GM12878 (cell line): ENCODE data around the gene ARMH1. TPM values are rescaled to one million over a fixed set of nuclear protein-coding genes. Genes with fewer than 3 reads are reported as not detected.
A peak's percentile ranks its signal among the peaks of the same experiment; 100 is the strongest.

Experiments
- BACH1 ChIP-seq: fragments of 450-650 bp; IDR thresholded peaks from 2 replicates; pipeline ENCODE4 v1.6.1; 2017; ENCODE audit warnings: mild to moderate bottlenecking, borderline replicate concordance
- BCL11A ChIP-seq: IDR thresholded peaks from 2 replicates; pipeline ENCODE4 v1.6.1; 2011; ENCODE audit warnings: low read depth, low read length
- BRCA1 ChIP-seq: IDR thresholded peaks from 2 replicates; pipeline ENCODE4 v1.6.1; 2011; ENCODE audit warnings: low read depth, low read length, improper control_type of control experiment
- HDAC2 ChIP-seq: fragments of 200-600 bp; sonication (generic); IDR thresholded peaks from 2 replicates; pipeline ENCODE4 v1.6.1; 2017
- JUND ChIP-seq: IDR thresholded peaks from 2 replicates; pipeline ENCODE4 v1.6.1; 2012; ENCODE audit warnings: low read depth, mild to moderate bottlenecking, low read length, improper control_type of control experiment, moderate library complexity
- MYB ChIP-seq: fragments of 150-350 bp; IDR thresholded peaks from 2 replicates; pipeline ENCODE4 v1.6.1; 2014; ENCODE audit warnings: mild to moderate bottlenecking, low read depth, low read length, borderline replicate concordance
- NFYB ChIP-seq: IDR thresholded peaks from 2 replicates; pipeline ENCODE4 v1.6.1; 2011; ENCODE audit warnings: low read depth, mild to moderate bottlenecking, low read length, improper control_type of control experiment, moderate library complexity; ENCODE audit not compliant: insufficient read depth
- RAD51 ChIP-seq: fragments of 450-650 bp; IDR thresholded peaks from 2 replicates; pipeline ENCODE4 v1.6.1; 2016; ENCODE audit warnings: moderate library complexity, mild to moderate bottlenecking, inconsistent platforms
- SRF ChIP-seq, 2 experiments: IDR thresholded peaks; 2 replicates each; pipeline ENCODE4 v1.6.1; 2011; ENCODE audit warnings: low read depth in 2 of 2, low read length in 2 of 2, mild to moderate bottlenecking in 1 of 2, moderate library complexity in 1 of 2
- SUZ12 ChIP-seq: fragments of 200-600 bp; sonication (generic); IDR thresholded peaks from one replicate; pipeline ENCODE4 v1.6.1; 2018; ENCODE audit warnings: antibody characterized with exemption, mild to moderate bottlenecking; ENCODE audit not compliant: unreplicated experiment
- TAF1 ChIP-seq: IDR thresholded peaks from 2 replicates; pipeline ENCODE4 v1.6.1; 2011; ENCODE audit warnings: mild to moderate bottlenecking, low read depth, low read length, borderline replicate concordance
- ZBTB11 ChIP-seq: fragments of 450-650 bp; formaldehyde crosslinking; IDR thresholded peaks from 2 replicates; pipeline ENCODE4 v1.5.0; 2022; ENCODE audit warnings: mild to moderate bottlenecking, missing genetic modification characterization
- ZNF207 ChIP-seq: fragments of 450-650 bp; IDR thresholded peaks from 2 replicates; pipeline ENCODE4 v1.6.1; 2014; ENCODE audit warnings: antibody characterized with exemption, mild to moderate bottlenecking, borderline replicate concordance
- polyA plus RNA-seq, 11 experiments: library from polyadenylated mRNA; depleted of rRNA in 4 of 11; unstranded in 6 of 11; stranded (reverse) in 5 of 11; fragments of >200 nt; fragmentation: Nextera tagmentation in 4 of 11; fragmentation: Illumina TruSeq in 1 of 11; extraction: Ambion mirVana in 4 of 11; extraction: Trizol in 1 of 11; gene quantifications; 1 replicate in 1 of 11; 2 replicates in 10 of 11; pipeline versions ENCODE4 v1.2.1 to v1.2.3, GENCODE V29; 2011 to 2016; ENCODE audit warnings: inconsistent platforms in 2 of 11, missing spikeins in 2 of 11, low read depth in 1 of 11
- total RNA-seq, 4 experiments: library from RNA; depleted of rRNA in 3 of 4; stranded (reverse); fragments of >200 nt in 3 of 4; fragmentation: Illumina TruSeq in 1 of 4; extraction: Trizol in 1 of 4; gene quantifications; 2 replicates each; pipeline versions ENCODE4 v1.2.1 to v1.2.3, GENCODE V29; 2013 to 2021
- TF ChIP-seq, protein P1 (sequence below): fragments of 450-650 bp; IDR thresholded peaks from 2 replicates; pipeline ENCODE4 v1.6.1; 2018; ENCODE audit warnings: mild to moderate bottlenecking, low read depth, moderate library complexity; ENCODE audit not compliant: partially characterized antibody
- TF ChIP-seq, protein P2 (sequence below): IDR thresholded peaks from 2 replicates; pipeline ENCODE4 v1.6.1; 2012; ENCODE audit warnings: mild to moderate bottlenecking, low read depth, low read length
- TF ChIP-seq, protein P3 (sequence below): fragments of 450-650 bp; IDR thresholded peaks from 2 replicates; pipeline ENCODE4 v1.6.1; 2017; ENCODE audit warnings: low read depth, mild to moderate bottlenecking, moderate library complexity

The ARMH1 gene
- total and polyA plus RNA-seq, 10 of the 15 experiments (the other 5 are each of a cell fraction or from before 2014, with no cell fraction given) = 0.93 to 43.9 (median 8.2) TPM

GRCh38 chr1:44631647-44632539, 42.6 kb upstream of the ARMH1 start (continued):
- peak; percentile 69 for TF ChIP-seq ZBTB11 (CRISPR knock-in tag)
- peak; percentile 97 for TF ChIP-seq RAD51
- no peak for TF ChIP-seq BRCA1
- TF ChIP-seq TAF1 = peak; percentile 96
- TF ChIP-seq SRF (IDR thresholded peaks at IDR 0.05; ENCODE audit: low read depth in 2 of 2, low read length in 2 of 2) = no peak
- TF ChIP-seq JUND = no peak
- TF ChIP-seq MYB = no peak
- TF ChIP-seq, protein P1, sequence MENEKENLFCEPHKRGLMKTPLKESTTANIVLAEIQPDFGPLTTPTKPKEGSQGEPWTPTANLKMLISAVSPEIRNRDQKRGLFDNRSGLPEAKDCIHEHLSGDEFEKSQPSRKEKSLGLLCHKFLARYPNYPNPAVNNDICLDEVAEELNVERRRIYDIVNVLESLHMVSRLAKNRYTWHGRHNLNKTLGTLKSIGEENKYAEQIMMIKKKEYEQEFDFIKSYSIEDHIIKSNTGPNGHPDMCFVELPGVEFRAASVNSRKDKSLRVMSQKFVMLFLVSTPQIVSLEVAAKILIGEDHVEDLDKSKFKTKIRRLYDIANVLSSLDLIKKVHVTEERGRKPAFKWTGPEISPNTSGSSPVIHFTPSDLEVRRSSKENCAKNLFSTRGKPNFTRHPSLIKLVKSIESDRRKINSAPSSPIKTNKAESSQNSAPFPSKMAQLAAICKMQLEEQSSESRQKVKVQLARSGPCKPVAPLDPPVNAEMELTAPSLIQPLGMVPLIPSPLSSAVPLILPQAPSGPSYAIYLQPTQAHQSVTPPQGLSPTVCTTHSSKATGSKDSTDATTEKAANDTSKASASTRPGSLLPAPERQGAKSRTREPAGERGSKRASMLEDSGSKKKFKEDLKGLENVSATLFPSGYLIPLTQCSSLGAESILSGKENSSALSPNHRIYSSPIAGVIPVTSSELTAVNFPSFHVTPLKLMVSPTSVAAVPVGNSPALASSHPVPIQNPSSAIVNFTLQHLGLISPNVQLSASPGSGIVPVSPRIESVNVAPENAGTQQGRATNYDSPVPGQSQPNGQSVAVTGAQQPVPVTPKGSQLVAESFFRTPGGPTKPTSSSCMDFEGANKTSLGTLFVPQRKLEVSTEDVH = no peak
- 0 out of 2 replicates have a peak, but pooled peaks have one; percentile 19 for TF ChIP-seq NFYB
- TF ChIP-seq, protein P2, sequence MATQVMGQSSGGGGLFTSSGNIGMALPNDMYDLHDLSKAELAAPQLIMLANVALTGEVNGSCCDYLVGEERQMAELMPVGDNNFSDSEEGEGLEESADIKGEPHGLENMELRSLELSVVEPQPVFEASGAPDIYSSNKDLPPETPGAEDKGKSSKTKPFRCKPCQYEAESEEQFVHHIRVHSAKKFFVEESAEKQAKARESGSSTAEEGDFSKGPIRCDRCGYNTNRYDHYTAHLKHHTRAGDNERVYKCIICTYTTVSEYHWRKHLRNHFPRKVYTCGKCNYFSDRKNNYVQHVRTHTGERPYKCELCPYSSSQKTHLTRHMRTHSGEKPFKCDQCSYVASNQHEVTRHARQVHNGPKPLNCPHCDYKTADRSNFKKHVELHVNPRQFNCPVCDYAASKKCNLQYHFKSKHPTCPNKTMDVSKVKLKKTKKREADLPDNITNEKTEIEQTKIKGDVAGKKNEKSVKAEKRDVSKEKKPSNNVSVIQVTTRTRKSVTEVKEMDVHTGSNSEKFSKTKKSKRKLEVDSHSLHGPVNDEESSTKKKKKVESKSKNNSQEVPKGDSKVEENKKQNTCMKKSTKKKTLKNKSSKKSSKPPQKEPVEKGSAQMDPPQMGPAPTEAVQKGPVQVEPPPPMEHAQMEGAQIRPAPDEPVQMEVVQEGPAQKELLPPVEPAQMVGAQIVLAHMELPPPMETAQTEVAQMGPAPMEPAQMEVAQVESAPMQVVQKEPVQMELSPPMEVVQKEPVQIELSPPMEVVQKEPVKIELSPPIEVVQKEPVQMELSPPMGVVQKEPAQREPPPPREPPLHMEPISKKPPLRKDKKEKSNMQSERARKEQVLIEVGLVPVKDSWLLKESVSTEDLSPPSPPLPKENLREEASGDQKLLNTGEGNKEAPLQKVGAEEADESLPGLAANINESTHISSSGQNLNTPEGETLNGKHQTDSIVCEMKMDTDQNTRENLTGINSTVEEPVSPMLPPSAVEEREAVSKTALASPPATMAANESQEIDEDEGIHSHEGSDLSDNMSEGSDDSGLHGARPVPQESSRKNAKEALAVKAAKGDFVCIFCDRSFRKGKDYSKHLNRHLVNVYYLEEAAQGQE = 0 out of 2 replicates have a peak, but pooled peaks have one; percentile 36
- TF ChIP-seq, protein P3, sequence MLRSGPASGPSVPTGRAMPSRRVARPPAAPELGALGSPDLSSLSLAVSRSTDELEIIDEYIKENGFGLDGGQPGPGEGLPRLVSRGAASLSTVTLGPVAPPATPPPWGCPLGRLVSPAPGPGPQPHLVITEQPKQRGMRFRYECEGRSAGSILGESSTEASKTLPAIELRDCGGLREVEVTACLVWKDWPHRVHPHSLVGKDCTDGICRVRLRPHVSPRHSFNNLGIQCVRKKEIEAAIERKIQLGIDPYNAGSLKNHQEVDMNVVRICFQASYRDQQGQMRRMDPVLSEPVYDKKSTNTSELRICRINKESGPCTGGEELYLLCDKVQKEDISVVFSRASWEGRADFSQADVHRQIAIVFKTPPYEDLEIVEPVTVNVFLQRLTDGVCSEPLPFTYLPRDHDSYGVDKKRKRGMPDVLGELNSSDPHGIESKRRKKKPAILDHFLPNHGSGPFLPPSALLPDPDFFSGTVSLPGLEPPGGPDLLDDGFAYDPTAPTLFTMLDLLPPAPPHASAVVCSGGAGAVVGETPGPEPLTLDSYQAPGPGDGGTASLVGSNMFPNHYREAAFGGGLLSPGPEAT = peak; percentile 59; the same call in 1 of the 2 replicates
- no peak for TF ChIP-seq HDAC2
- peak; percentile 94 for TF ChIP-seq BACH1
- no peak for TF ChIP-seq SUZ12
- no peak for TF ChIP-seq BCL11A
- peak; percentile 81 for TF ChIP-seq ZNF207
